ENCODE measurements around the gene MPHOSPH10.
A peak's percentile ranks its signal among the peaks of the same experiment; 100 is the strongest.
"Not testable (repeated sequence)": the region's sequence is repeated elsewhere in the genome, so short reads cannot be mapped to it uniquely, and the experiment has no call there.

The MPHOSPH10 gene

DNA sequence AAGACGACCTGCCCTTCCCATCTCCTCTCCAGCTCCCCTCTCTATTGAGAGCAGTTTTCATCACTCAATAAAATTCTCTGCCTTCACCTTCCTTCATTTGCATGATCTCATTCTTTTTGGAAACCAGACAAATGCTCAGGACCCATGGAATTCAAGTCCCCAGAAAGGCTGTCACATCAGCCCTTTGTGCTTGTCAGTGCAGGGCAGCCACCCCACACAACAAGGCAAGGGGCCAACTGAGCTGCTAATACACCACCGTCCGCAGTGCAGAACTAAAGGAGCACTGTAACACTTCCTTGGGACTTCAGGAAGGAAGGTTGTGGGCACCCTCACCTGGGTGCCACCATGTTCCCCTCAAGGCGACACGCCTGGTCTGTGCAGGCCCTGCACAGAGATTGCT lies 26.6 kb upstream of the MPHOSPH10 start:
- ATAC-seq (ENCODE audit: low read depth) (no peak), DNase-seq (ENCODE audit: low spot score in 2 of 2) (no peak)
- Mint-ChIP-seq H3K36me3 (peaks cover 2% of the 10 kb centered on the region), H3K27me3 (no peaks in the 10 kb centered on the region), H3K4me3 (no peak overlapping the region), H3K9me3 (peaks cover 2% of the 10 kb centered on the region), H3K27ac (no peak overlapping the region), H3K4me1 (peaks cover 2% of the 10 kb centered on the region)

DNA sequence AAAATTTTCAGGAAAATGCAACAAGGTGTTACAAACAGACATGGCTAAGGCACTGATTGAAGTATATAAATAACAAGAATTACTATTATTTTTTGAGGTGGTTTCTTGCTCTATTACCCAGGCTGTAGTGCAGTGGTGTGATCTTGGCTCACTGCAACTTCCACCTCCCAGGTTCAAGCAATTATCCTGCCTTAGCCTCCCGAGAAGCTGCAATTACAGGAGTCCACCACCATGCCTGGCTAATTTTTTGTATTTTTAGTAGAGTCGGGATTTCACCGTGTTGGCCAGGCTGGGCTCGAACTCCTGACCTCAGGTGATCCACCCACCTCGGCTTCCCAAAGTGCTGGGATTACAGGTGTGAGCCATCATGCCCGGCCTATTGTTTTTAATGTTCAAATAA lies 24.0 kb upstream of the MPHOSPH10 start:
- H3K9me3 Mint-ChIP-seq; H3K27me3 Mint-ChIP-seq; ATAC-seq (ENCODE audit: low read depth); H3K27ac Mint-ChIP-seq; H3K4me3 Mint-ChIP-seq; DNase-seq (ENCODE audit: low spot score in 2 of 2); H3K4me1 Mint-ChIP-seq; H3K36me3 Mint-ChIP-seq: not testable (repeated sequence)

DNA sequence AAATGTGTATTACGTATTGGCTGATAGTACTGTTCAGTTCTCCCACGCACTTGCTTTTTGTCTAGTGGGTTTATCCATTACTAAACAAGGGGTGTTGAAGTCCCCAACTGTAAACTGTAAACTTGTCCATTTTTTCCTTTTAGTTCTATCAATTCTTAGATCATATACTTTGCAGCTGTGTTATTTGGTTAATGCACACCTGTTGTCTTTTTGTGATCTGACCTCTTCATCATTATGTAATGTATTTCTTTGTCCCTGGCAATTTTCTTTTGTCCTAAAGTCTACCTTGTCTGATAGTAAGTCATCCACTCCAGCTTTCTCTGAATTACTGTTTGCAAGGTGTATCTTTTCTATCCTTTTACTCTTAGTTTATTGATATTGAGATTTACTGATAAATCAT lies 22.3 kb upstream of the MPHOSPH10 start:
- Mint-ChIP-seq H3K36me3 (peaks cover 5% of the 10 kb centered on the region), H3K27ac (peak overlapping the region; percentile 1)

DNA sequence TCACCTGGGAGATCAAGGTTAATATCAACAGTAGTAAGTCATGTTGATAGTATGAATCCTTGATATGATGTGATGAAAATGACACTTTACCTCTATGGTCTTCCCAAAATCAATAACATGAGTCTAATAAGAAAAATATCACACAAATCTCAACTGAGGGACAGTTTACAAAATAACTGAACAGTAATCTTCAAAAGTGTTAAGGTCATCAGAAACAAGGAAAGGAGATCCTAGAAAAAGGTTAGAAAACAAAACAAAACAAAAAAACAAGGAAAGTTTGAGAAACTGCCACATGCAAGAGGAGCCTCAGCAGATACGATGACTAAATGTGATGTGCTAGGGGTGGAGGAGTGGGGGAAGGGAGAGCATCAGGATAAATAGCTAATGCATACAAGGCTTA lies 16.6 kb upstream of the MPHOSPH10 start:
- no peak overlapping the region for H3K4me3 Mint-ChIP-seq
- H3K36me3 Mint-ChIP-seq, result peaks cover 21% of the 10 kb centered on the region
- H3K27me3 Mint-ChIP-seq, result no peaks in the 10 kb centered on the region
- H3K4me1 Mint-ChIP-seq, result peaks cover 5% of the 10 kb centered on the region
- no peak for DNase-seq (ENCODE audit: low spot score in 2 of 2)
- no peak overlapping the region for H3K27ac Mint-ChIP-seq
- no peaks in the 10 kb centered on the region for H3K9me3 Mint-ChIP-seq
- no peak for ATAC-seq (ENCODE audit: low read depth)

More for the DNA sequence above, 22.3 kb upstream of the MPHOSPH10 start:
- no peaks in the 10 kb centered on the region for H3K4me1 Mint-ChIP-seq
- ATAC-seq (ENCODE audit: low read depth) (no peak), DNase-seq (ENCODE audit: low spot score in 2 of 2) (no peak)
- H3K9me3 Mint-ChIP-seq, result peaks cover 2% of the 10 kb centered on the region
- no peaks in the 10 kb centered on the region for H3K27me3 Mint-ChIP-seq
- H3K4me3 Mint-ChIP-seq, result no peak overlapping the region

DNA sequence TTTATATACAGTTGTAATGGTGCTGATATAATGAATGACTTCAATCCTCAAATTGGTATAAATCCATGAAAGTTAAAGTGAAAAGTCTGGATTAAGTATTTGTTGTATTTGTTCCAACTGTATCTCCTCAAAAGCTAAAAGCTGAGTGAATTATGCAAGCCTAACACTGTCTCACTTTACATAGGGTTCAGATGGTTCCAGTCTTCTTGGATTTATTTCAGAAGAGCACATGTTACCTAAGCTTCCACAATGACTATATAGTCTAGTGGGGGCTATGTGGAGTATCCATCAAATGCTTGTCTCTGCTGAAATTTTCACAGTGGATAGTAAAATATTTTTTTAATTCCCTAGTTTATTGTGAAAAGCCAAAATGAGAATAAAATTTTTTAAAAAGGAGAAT lies 13.4 kb upstream of the MPHOSPH10 start:
- H3K27ac Mint-ChIP-seq, result no peak overlapping the region
- peaks cover 7% of the 10 kb centered on the region for H3K4me1 Mint-ChIP-seq
- no peaks in the 10 kb centered on the region for H3K27me3 Mint-ChIP-seq
- no peaks in the 10 kb centered on the region for H3K9me3 Mint-ChIP-seq
- no peak overlapping the region for H3K4me3 Mint-ChIP-seq
- ATAC-seq (ENCODE audit: low read depth) (no peak), DNase-seq (ENCODE audit: low spot score in 2 of 2) (no peak)
- peaks cover 30% of the 10 kb centered on the region for H3K36me3 Mint-ChIP-seq

DNA sequence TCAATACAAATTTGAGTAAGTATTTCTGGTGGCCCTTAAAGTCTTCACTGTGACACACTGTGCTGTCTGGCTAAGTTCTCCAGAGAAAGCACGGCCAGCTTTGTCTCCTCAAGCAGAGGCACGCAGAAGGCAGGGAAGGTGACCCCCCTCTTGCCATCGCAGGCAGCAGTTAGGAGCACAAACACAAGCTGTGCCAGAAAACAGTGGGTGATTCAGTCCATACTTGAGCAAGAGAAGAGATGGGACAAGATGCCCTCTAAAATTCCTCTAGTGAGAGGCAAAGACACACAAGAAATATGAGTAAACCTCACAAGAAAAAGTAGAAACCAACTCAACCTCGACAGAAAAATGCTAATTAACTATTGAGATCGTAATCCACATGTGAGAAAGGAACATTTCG lies 10.2 kb upstream of the MPHOSPH10 start:
- Mint-ChIP-seq H3K9me3 (peaks cover 2% of the 10 kb centered on the region), H3K4me3 (no peak overlapping the region), H3K36me3 (peaks cover 32% of the 10 kb centered on the region), H3K27ac (no peak overlapping the region), H3K4me1 (peaks cover 7% of the 10 kb centered on the region), H3K27me3 (no peaks in the 10 kb centered on the region)
- DNase-seq (ENCODE audit: low spot score in 2 of 2), result no peak
- no peak for ATAC-seq (ENCODE audit: low read depth)

DNA sequence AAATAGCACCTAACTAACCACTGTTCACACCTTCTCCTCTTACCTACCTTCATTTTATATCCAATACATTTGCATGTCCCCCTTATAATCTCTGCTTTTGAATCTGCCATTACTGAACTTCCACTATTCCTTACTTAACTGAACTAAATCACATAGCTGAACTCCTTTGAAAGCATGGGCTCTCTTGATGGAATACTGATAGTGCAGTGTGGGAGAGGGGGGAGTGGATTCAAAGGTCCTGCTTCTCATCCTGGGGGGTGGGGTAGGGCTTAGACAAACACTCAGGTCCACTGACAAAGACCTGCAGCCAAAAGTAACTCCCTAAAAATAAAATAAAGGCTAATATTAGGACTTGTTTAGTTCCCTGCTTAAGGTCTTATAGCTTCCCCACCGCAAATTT lies 9.0 kb upstream of the MPHOSPH10 start:
- H3K4me1 Mint-ChIP-seq, result peaks cover 9% of the 10 kb centered on the region
- peaks cover 30% of the 10 kb centered on the region for H3K36me3 Mint-ChIP-seq
- DNase-seq (ENCODE audit: low spot score in 2 of 2), result no peak
- H3K4me3 Mint-ChIP-seq, result no peak overlapping the region
- peaks cover 2% of the 10 kb centered on the region for H3K9me3 Mint-ChIP-seq
- no peak for ATAC-seq (ENCODE audit: low read depth)
- H3K27me3 Mint-ChIP-seq, result no peaks in the 10 kb centered on the region
- H3K27ac Mint-ChIP-seq, result no peak overlapping the region

DNA sequence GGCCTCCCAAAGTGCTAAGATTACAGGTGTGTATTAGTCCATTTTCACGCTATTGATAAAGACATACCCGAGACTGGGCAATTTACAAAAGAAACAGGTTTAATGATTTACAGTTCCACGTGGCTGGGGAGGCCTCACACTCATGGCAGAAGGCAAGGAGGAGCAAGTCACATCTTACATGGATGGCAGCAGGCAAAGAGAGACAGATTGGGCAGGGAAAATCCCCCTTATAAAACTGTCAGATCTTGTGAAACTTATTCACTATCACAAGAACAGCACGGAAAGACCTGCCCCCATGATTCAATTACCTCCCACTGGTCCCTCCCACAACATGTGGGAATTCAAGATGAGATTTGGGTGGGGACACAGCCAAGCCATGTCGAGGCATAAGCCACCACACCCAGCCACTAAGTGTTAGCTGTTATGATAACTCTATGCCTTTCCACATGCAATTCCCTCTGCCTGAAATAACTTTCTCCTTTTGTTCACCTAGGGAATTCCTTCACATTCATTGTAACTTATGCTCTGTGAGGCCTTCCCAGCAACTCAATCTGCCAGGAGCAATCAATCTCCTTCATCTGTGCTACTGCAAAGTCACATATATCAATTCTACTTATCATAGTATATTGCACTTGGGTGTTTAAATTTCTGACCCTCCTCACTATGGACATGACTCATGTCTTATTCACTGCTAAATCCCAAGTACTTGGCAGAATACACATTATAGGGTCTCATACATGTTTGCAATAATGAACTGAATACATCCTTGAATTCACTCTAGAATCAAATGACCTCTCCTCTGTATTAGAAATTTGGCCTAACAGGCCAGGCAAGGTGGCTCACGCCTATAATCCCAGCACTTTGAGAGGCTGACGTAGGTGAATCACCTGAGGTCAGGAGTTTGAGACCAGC lies 7.8 kb upstream of the MPHOSPH10 start:
- Mint-ChIP-seq H3K9me3 (peaks cover 2% of the 10 kb centered on the region), H3K27ac (no peak overlapping the region), H3K4me1 (peaks cover 10% of the 10 kb centered on the region), H3K27me3 (no peaks in the 10 kb centered on the region), H3K4me3 (no peak overlapping the region), H3K36me3 (peaks cover 29% of the 10 kb centered on the region)
- ATAC-seq (ENCODE audit: low read depth) (no peak), DNase-seq (ENCODE audit: low spot score in 2 of 2) (no peak)

DNA sequence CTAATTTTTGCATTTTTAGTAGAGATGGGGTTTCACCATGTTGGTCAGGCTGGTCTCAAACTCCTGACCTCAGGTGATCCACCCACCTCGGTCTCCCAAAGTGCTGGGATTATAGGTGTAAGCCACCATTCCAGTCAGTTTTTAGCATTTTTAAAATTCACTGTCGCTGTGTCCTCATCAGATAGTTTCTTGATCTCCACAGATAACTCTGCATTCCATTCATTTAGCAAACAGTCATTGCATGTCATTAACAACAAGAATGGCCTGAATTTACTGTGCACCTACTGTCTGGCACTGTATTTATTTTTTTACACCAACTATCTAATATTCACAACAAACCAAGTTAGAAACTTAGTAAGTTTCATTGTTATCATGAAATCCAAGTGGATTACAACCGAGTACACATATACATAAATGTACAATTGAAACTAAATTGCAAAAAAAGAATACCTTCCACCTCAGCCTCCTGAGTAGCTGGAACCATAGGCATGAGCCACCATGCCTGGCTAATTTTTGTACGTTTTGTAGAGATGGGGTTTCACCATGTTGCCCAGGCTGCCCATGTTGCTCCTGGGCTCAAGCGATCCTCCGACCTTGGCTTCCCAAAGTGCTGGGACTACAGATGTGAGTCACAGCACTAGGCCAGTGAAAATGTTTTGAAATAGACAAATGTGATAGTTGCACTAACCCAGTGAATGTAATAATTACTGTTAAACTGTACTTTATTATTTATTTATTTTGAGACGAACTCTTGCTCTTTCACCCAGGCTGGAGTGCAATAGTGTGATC lies 4.7 kb upstream of the MPHOSPH10 start:
- H3K4me1 Mint-ChIP-seq, result peaks cover 8% of the 10 kb centered on the region
- H3K36me3 Mint-ChIP-seq, result peaks cover 11% of the 10 kb centered on the region
- no peak overlapping the region for H3K27ac Mint-ChIP-seq
- ATAC-seq (ENCODE audit: low read depth) (no peak), DNase-seq (ENCODE audit: low spot score in 2 of 2) (no peak)
- no peaks in the 10 kb centered on the region for H3K27me3 Mint-ChIP-seq
- peaks cover 2% of the 10 kb centered on the region for H3K9me3 Mint-ChIP-seq
- H3K4me3 Mint-ChIP-seq, result no peak overlapping the region

DNA sequence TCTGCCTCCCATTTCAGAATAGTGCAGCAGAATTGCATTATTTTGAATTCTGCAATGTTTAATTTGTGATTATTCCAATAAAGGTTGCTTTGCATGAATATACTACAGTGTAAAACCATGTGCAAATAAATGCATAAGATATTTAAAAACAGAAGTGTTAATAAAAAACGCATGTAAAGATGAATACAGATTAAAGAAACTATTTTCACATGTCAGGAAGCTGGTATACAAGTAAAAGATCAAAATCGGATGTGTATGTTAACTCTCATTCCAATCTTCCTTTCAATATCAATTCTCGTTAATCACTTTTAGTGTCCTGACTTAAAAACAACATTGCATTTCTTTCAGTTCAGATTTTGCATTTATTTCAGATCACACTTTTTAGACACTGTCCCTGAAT lies 3.5 kb upstream of the MPHOSPH10 start:
- ATAC-seq (ENCODE audit: low read depth) (no peak), DNase-seq (ENCODE audit: low spot score in 2 of 2) (no peak)
- Mint-ChIP-seq H3K36me3 (peaks cover 9% of the 10 kb centered on the region), H3K27me3 (no peaks in the 10 kb centered on the region), H3K4me1 (peaks cover 6% of the 10 kb centered on the region), H3K9me3 (peaks cover 2% of the 10 kb centered on the region), H3K4me3 (no peak overlapping the region), H3K27ac (no peak overlapping the region)

DNA sequence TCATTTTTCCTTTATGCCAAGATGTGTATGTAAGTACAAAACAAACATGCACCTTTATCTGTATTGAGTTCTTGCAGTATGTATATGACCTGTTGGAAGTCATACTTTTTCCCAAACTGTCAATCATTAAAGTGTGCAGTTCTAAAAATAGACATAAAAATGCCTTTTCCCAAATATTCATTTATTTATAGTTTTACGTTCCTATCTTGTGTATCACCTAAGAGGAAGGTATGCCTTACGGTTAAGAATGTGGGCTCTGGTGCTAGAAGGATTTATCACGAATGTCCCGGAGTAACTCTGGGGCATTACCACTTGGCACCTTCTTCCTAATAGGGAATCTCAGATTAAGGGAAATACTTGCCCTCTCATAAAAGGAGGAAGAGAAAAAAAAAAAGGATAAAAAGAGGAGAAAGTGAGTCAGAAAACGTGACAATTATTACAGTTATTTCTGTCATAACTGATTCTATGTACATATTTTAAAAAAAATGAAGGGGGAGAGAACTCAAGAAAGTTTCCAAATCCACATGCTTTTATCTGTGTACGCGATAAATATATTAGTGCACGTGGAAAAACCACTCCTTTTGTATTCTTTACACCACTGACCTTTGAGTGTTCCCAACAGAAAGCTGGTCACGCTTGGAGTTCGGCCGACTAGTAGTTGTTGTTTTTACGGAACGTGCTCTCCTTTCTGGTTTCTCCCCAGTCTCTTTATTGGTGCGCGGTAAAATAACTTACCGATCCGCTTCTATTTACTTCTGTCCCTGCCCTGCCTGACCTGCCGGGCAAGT lies 1.1 kb upstream of the MPHOSPH10 start:
- Mint-ChIP-seq H3K36me3 (no peaks in the 10 kb centered on the region), H3K4me1 (peaks cover 6% of the 10 kb centered on the region), H3K27ac (no peak overlapping the region), H3K9me3 (no peaks in the 10 kb centered on the region), H3K4me3 (no peak overlapping the region), H3K27me3 (no peaks in the 10 kb centered on the region)
- ATAC-seq (ENCODE audit: low read depth) (no peak), DNase-seq (ENCODE audit: low spot score in 2 of 2) (no peak)

DNA sequence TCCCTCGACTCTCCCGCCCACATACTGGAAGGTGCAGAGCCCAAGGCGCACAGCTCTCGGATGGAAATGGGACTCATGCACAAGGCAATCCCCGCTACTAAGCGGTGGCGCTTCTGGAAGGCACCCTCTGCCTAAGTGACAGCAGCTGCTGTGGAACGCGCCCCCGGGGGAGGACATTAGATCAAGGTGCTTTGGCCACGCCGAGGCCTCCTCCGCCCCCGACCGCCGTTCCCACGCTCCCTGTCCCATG lies 607 bp upstream of the MPHOSPH10 start:
- Mint-ChIP-seq H3K4me1 (peaks cover 6% of the 10 kb centered on the region), H3K27ac (no peak overlapping the region), H3K36me3 (peaks cover 3% of the 10 kb centered on the region), H3K9me3 (no peaks in the 10 kb centered on the region), H3K27me3 (no peaks in the 10 kb centered on the region), H3K4me3 (no peak overlapping the region)
- no peak for DNase-seq (ENCODE audit: low spot score in 2 of 2)
- ATAC-seq (ENCODE audit: low read depth), result peak; percentile 45

DNA sequence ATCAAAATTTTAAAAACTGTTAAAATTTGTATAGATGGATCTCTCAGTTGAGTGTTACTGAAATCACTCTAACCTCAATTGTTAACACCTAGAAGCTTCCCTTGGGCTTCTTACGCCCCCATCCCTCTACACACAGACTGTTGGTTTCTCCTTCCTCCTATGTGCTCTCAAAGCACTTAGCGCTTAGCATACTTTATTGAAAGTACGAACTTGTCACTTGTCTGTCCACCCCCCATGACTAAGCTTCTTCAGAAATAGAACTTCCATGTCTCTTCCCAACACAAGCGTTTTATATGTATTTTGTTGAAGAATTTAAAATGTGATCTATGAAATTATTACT lies 441 bp downstream of the MPHOSPH10 start:
- no peaks in the 10 kb centered on the region for H3K27me3 Mint-ChIP-seq
- H3K9me3 Mint-ChIP-seq, result no peaks in the 10 kb centered on the region
- ATAC-seq (ENCODE audit: low read depth) (no peak), DNase-seq (ENCODE audit: low spot score in 2 of 2) (no peak)
- peaks cover 4% of the 10 kb centered on the region for H3K4me1 Mint-ChIP-seq
- no peak overlapping the region for H3K27ac Mint-ChIP-seq
- no peak overlapping the region for H3K4me3 Mint-ChIP-seq
- peaks cover 3% of the 10 kb centered on the region for H3K36me3 Mint-ChIP-seq
